A673 (cell line): ENCODE data around the gene SOX13. TPM values are rescaled to one million over a fixed set of nuclear protein-coding genes. Genes with fewer than 3 reads are reported as not detected.
A peak's percentile ranks its signal among the peaks of the same experiment; 100 is the strongest.

ENCODE experiments used
- Bru-seq: library from RNA; stranded (reverse); fragments of 400-500 nt; gene quantifications from one replicate; lab custom pipeline; 2021; lab: Mats Ljungman, UMichigan
- BruChase-seq, 2 experiments: library from RNA; stranded (reverse); fragments of 400-500 nt; gene quantifications; one replicate each; lab custom pipeline; 2021; lab: Mats Ljungman, UMichigan
- BruUV-seq: library from RNA; stranded (reverse); fragments of 400-500 nt; replicated peaks from 2 replicates; lab custom pipeline; 2021; lab: Mats Ljungman, UMichigan
- CTCF ChIA-PET: fragments of 300-600 bp; sonication (Branson Sonifier 250); formaldehyde crosslinking; loops from one replicate; lab custom pipeline; 2022; ENCODE audit warnings: antibody characterized with exemption; lab: Charles Lee
- POLR2A ChIA-PET: fragments of 300-600 bp; sonication (Branson Sonifier 250); formaldehyde crosslinking; loops from one replicate; lab custom pipeline; 2022; ENCODE audit warnings: antibody characterized with exemption; ENCODE audit not compliant: low non-redundant PET; lab: Charles Lee
- DNase-seq: peaks from one replicate; pipeline ENCODE4 v3.0.0-alpha.2; 2015; ENCODE audit warnings: low spot score
- H3K27ac ChIP-seq: fragments of 200-600 bp; sonication (generic); 2 replicates; pipeline ENCODE4 v1.5.1; 2016; ENCODE audit warnings: mixed run types, low read depth, mild to moderate bottlenecking, mixed read lengths, antibody characterized with exemption, low read length; ENCODE audit not compliant: poor library complexity, severe bottlenecking
- H3K27me3 ChIP-seq: fragments of 200-600 bp; sonication (generic); replicated peaks from 2 replicates; pipeline ENCODE4 v1.6.1; 2017; ENCODE audit warnings: mixed run types, low read depth, mild to moderate bottlenecking, mixed read lengths, antibody characterized with exemption, low read length; ENCODE audit not compliant: insufficient read depth, poor library complexity
- H3K36me3 ChIP-seq: fragments of 200-600 bp; sonication (generic); 2 replicates; pipeline ENCODE4 v1.6.1; 2016; ENCODE audit warnings: mixed run types, mild to moderate bottlenecking, mixed read lengths, antibody characterized with exemption, low read length; ENCODE audit not compliant: insufficient read depth, poor library complexity, severe bottlenecking
- H3K4me1 ChIP-seq: fragments of 200-600 bp; sonication (generic); 2 replicates; pipeline ENCODE4 v1.6.1; 2017; ENCODE audit warnings: mixed run types, mild to moderate bottlenecking, mixed read lengths, antibody characterized with exemption, low read length; ENCODE audit not compliant: insufficient read depth, poor library complexity, severe bottlenecking
- H3K4me3 ChIP-seq: fragments of 200-600 bp; sonication (generic); 2 replicates; pipeline ENCODE4 v1.5.1; 2016; ENCODE audit warnings: low read depth, mixed run types, mild to moderate bottlenecking, mixed read lengths, low read length; ENCODE audit not compliant: poor library complexity, severe bottlenecking
- H3K9me3 ChIP-seq: fragments of 200-600 bp; sonication (generic); 2 replicates; pipeline ENCODE4 v1.6.1; 2016; ENCODE audit warnings: mixed run types, low read depth, mild to moderate bottlenecking, mixed read lengths, antibody characterized with exemption, low read length; ENCODE audit not compliant: poor library complexity, severe bottlenecking
- CTCF ChIP-seq: fragments of 300-800, 200-600 bp; sonication (generic); conservative IDR thresholded peaks from 2 replicates; pipeline ENCODE4 v1.5.1; 2017; ENCODE audit warnings: low read depth, mild to moderate bottlenecking, antibody characterized with exemption, low read length, moderate library complexity, mixed read lengths
- EZH2 ChIP-seq: fragments of 200-600 bp; sonication (generic); IDR thresholded peaks from 2 replicates; pipeline ENCODE4 v1.6.1; 2017; ENCODE audit warnings: borderline replicate concordance, low read depth, mild to moderate bottlenecking, mixed read lengths, antibody characterized with exemption, low read length; ENCODE audit not compliant: poor library complexity, severe bottlenecking
- intact Hi-C: fragments of 100-400 bp; cut with micrococcal nuclease; formaldehyde crosslinking; loops from one replicate; pipeline ENCODE4 v1.10.0; 2022; ENCODE audit not compliant: unreplicated experiment
- long read RNA-seq: library from polyadenylated mRNA; stranded (forward); transcript quantifications from one replicate; pipeline ENCODE4 v2.0.0, GENCODE V29; 2022
- total RNA-seq: library from RNA; stranded (reverse); gene quantifications from 2 replicates; pipeline ENCODE4 v1.2.3, GENCODE V29; 2021

SOX13 gene
- total RNA-seq (9.4 and 11.5 TPM in 2 replicates), Bru-seq, nascent RNA (percentile 45 among the genes with signal in this experiment), BruChase-seq, experiment 1, labeled RNA remaining after a 2-hour chase (percentile 48 among the genes with signal in this experiment), BruChase-seq, experiment 2, labeled RNA remaining after a 6-hour chase (percentile 49 among the genes with signal in this experiment)
- long read RNA-seq, partial matches to known transcripts = 1 of 6 reads
- long read RNA-seq, other reads (novel, unspliced or antisense) = 3 of 6 reads

DNA sequence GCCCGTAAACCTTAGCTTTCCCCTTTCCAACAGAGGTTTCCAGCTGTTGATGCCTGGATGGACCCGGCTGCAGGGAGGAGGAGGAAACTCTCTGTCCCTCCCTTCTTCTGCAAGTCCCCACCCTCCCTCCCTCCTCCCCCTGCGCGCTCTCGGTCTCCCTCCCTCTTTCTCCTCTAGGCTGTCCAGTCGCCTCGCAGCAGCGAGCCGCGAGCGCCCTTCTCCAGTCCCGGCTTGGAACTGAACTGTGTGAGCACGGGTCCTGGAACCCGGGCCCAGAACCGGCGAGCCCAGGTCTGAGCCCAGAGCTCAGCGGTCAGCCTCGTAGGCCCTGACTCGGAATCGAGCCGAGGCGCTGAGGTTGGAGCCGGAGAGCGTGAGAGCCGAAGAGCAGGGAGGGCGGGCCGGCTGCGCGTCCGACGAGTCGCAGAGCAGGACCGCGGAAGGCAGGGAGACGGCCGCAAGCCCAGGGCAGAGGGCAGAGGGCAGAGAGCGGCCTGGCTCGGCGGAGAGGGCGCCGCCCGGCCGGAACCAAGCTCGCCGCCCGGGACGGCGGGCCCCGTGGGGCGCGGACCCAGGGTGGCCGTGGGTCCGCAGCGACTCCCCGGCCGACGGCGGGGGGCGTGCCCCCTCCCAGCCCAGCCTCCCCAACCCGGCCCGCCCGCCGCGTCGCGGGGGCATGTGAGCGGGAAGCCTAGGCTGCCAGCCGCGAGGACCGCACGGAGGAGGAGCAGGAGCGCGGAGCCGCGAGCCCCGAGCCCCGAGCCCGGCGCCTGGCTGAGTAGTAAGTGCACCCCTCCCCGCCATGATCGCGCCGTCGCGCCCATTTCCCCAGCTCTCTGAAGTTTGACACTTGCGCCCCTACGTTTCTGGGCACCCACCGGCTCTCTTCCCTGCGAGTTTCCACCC, at the start of gene SOX13:
Gene SOX13, plus strand, starts transcription at position 185 of the 906 bp plus-strand sequence. CDS start 39,801 bp downstream, outside the sequence.
- Histone ChIP-seq H3K4me3 (peak within 1 kb of the TSS; percentile 79), H3K4me1 (peaks cover 7% of the 10 kb centered on the region), H3K36me3 (no peaks in the 10 kb centered on the region), H3K27ac (peak within 1 kb of the TSS; percentile 37), H3K9me3 (no peaks in the 10 kb centered on the region), H3K27me3 (no peaks in the 10 kb centered on the region)
- CTCF ChIA-PET = interaction anchor here (0.5 to 1.2 kb wide), 2 partner anchors 38 to 202 kb away, joined by 3 to 9 read pairs; no protein-coding TSS in a partner anchor
- intact Hi-C loops = loop anchor here (5.0 kb wide), 1 partner anchor 201 kb away; no protein-coding TSS in a partner anchor
- BruUV-seq = no TSS peak
- peak; percentile 87 for DNase-seq
- TF ChIP-seq EZH2 = no peak
- TF ChIP-seq CTCF = no peak
- POLR2A ChIA-PET = interaction anchor here (0.6 kb wide), 2 partner anchors 207 to 359 kb away, joined by 7 to 10 read pairs; no protein-coding TSS in a partner anchor

DNA sequence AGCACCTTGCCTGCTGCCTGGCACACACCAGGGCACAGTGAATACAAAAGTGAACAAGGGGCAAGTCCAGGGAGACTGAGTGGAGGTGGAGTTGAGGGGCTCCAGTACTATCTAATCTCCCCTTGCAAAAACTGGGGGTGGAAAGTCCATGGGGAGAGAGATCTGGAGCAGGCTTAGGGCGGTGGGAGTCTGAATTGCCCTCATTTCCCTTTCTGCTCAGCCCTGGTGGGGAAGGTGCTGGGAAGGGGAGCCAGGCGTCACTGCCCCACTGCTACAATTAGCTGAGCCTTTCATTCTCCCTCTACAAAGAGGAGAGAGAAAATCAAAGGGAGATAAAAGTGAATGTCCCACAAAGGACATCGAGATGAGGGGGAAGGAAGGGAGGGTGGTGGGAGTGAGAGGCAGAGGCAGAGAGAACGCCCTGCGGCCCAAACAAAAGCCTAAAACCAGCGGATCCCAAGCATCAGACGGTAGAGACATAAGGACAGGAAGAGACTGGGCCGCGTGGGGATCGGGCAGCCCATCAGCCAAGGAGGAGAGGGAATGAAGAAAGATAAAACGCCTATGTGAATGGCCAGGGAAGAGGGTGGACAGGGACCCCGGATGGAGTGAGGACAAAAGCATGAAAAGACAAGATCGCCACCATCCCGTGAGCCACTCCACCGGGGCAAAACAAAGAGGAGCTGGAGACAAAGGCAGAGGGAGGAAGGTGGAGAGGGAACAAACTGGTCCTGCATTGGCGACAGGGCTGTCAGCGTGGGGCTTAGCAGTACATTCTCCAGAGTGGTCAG, 46.8 kb upstream of the SOX13 start:
- no peaks in the 10 kb centered on the region for H3K9me3 ChIP-seq
- no TSS peak for BruUV-seq
- H3K4me3 ChIP-seq = no peak overlapping the region
- no peaks in the 10 kb centered on the region for H3K4me1 ChIP-seq
- no peak for TF ChIP-seq CTCF
- TF ChIP-seq EZH2 = no peak
- no peak overlapping the region for H3K27ac ChIP-seq
- ChIA-PET POLR2A (no interaction called here), CTCF (no interaction called here)
- intact Hi-C loops = no loop called here
- H3K27me3 ChIP-seq = no peaks in the 10 kb centered on the region
- DNase-seq = no peak
- H3K36me3 ChIP-seq = no peaks in the 10 kb centered on the region

DNA sequence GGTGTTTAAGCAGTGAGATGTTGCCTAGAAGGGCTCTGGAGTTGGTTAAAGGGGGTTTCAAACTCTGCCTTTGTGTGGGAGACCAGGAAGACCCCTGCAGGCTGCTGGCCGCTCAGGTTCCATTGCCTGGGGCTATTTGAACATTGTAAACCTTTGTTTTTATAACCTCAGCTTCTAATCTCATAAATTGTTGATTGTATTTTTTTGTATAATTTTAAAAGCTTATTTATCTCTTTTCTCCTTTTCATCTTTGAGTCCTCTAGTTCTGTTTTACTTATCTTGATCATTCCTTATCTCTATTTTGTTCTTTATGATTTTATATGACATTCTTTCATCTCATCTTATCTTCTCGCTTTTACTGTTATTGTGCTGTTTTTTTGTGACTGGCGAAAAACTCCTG, 45.5 kb upstream of the SOX13 start:
- H3K4me3 ChIP-seq = no peak overlapping the region
- TF ChIP-seq CTCF (no peak), EZH2 (no peak)
- DNase-seq = no peak
- H3K9me3 ChIP-seq = no peaks in the 10 kb centered on the region
- CTCF ChIA-PET = no interaction called here
- no peaks in the 10 kb centered on the region for H3K36me3 ChIP-seq
- POLR2A ChIA-PET = no interaction called here
- H3K27ac ChIP-seq = no peak overlapping the region
- BruUV-seq = no TSS peak
- H3K27me3 ChIP-seq = no peaks in the 10 kb centered on the region
- intact Hi-C loops = no loop called here
- H3K4me1 ChIP-seq = no peaks in the 10 kb centered on the region
